HG02678 (cell line): ENCODE measurements around the gene MNT.

Source experiments
- ATAC-seq: cut with Tn5 transposase; IDR thresholded peaks from one replicate; pipeline ENCODE4 v1.9.1; 2021; ENCODE audit warnings: mild to moderate bottlenecking, moderate library complexity; ENCODE audit not compliant: unreplicated experiment

Gene MNT

GRCh38 chr17:2396568-2397246, 4.2 kb downstream of the MNT start:
- no peak for ATAC-seq

- no peak for ATAC-seq
Observed at GRCh38 chr17:2396192-2396567, 4.7 kb downstream of the MNT start.

- no peak for ATAC-seq
Observed at GRCh38 chr17:2395258-2396181, 5.3 kb downstream of the MNT start.

- no peak for ATAC-seq
Observed at GRCh38 chr17:2394775-2395201, 6.1 kb downstream of the MNT start.

- ATAC-seq, result no peak
Observed at GRCh38 chr17:2393954-2394749, 6.7 kb downstream of the MNT start.

- ATAC-seq, result peak; percentile 36
Observed at GRCh38 chr17:2393174-2393953, 7.5 kb downstream of the MNT start.

- peak; percentile 63 for ATAC-seq
Observed at GRCh38 chr17:2392252-2393173, 8.3 kb downstream of the MNT start.

GRCh38 chr17:2391597-2392251, 9.1 kb downstream of the MNT start:
- ATAC-seq, result no peak

GRCh38 chr17:2390199-2390836, 10.5 kb downstream of the MNT start:
- ATAC-seq, result no peak

- ATAC-seq, result no peak
Observed at GRCh38 chr17:2388683-2389055, 12.2 kb downstream of the MNT start.

- no peak for ATAC-seq
Observed at GRCh38 chr17:2388020-2388682, 12.7 kb downstream of the MNT start.

GRCh38 chr17:2387086-2388019, 13.5 kb downstream of the MNT start:
- ATAC-seq, result no peak

- ATAC-seq, result no peak
Observed at GRCh38 chr17:2386400-2387085, 14.3 kb downstream of the MNT start.

- ATAC-seq, result no peak
Observed at GRCh38 chr17:2385240-2386210, 15.3 kb downstream of the MNT start.

- ATAC-seq, result no peak
Observed at GRCh38 chr17:2384439-2385127, 16.3 kb downstream of the MNT start.
